Testis (tissue), 2 donors: ENCODE results near the gene PLPP2.

Experiments
- POLR2A ChIP-seq: fragments of 450-650 bp; IDR thresholded peaks from one replicate; pipeline ENCODE4 v1.6.1; 2017; ENCODE audit warnings: antibody characterized with exemption, mild to moderate bottlenecking, moderate library complexity
- TF ChIP-seq, protein P1 (sequence below), 3 experiments: fragments of 450-650 bp in 2 of 3; fragments of 200-600 bp in 1 of 3; sonication (generic) in 1 of 3; IDR thresholded peaks; one replicate each; pipeline ENCODE4 v1.5.1; 2016 to 2019; ENCODE audit warnings: antibody characterized with exemption in 3 of 3, mild to moderate bottlenecking in 2 of 3, moderate library complexity in 1 of 3

DNA sequence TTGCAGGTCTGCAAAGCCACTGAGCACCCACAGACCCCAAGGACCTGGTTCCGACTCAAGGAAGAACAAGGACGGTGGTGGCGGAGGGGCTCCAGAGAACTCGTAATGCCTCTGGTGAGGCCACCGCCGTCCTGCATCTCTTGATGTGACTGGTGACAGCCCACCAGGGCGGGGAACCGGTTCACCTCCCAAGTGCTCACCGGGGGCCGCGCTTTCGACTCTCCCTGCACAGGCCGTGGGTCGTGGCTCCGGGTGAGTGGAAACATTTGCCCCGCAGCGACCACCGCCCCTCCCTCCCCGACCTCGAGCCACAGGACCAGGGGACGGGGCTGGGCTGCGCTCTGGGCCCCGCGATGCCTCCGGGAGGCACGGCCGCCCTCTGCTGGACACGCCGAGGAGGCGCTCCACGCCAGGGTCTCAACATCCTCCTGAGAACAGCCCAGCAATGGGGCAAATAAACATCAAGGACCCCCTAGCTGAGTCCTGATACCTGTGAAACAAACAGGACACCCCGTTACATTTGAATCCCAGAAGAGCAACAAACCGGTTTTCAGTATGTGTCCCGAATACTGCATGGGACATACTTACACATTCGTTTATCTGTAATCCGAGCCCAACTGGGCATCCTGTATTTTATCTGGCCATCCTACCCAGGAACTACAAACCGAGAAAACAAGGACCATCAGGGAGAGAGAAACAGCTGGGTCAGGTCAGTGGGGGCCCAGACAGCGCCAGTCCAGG lies 3.9 kb upstream of the PLPP2 start:
- TF ChIP-seq, protein P1, sequence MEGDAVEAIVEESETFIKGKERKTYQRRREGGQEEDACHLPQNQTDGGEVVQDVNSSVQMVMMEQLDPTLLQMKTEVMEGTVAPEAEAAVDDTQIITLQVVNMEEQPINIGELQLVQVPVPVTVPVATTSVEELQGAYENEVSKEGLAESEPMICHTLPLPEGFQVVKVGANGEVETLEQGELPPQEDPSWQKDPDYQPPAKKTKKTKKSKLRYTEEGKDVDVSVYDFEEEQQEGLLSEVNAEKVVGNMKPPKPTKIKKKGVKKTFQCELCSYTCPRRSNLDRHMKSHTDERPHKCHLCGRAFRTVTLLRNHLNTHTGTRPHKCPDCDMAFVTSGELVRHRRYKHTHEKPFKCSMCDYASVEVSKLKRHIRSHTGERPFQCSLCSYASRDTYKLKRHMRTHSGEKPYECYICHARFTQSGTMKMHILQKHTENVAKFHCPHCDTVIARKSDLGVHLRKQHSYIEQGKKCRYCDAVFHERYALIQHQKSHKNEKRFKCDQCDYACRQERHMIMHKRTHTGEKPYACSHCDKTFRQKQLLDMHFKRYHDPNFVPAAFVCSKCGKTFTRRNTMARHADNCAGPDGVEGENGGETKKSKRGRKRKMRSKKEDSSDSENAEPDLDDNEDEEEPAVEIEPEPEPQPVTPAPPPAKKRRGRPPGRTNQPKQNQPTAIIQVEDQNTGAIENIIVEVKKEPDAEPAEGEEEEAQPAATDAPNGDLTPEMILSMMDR (IDR thresholded peaks at IDR 0.05), result peak in 2 of 3 experiments; percentile 21 to 53
- TF ChIP-seq POLR2A, result no peak
